AG08396 (cell line): Measurements from ENCODE around the gene TXNDC2.

Source experiments
- DNase-seq: peaks from one replicate; pipeline ENCODE4 v3.0.0; 2012; ENCODE audit warnings: low spot score, mixed read lengths

TXNDC2 gene

DNA sequence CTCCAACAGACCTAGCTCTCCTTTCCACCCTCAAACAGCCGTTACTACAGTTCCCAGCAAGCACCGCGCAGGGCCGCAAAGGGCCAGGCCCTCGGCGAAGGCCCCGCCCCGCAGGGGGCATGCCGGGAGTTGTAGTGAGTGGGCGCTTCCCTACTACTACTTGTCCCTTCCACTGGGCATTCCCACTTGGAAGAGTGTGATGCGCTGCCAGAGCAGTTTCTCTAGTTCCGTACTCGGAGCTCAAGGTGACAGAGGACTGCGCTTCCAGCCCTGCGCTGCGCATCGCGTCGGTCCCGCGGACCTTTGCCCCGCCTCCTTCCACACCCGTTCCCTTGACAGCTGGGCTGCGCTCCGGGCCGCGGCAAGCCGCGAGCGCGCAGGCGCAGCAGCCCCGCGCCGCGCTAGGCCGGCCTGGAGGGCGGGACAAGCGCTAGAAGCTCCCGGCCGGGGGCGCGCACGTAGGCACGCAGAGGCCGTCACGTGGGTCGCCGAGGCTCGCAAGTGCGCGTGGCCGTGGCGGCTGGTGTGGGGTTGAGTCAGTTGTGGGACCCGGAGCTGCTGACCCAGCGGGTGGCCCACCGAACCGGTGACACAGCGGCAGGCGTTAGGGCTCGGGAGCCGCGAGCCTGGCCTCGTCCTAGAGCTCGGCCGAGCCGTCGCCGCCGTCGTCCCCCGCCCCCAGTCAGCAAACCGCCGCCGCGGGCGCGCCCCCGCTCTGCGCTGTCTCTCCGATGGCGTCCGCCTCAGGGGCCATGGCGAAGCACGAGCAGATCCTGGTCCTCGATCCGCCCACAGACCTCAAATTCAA lies 28.0 kb downstream of the TXNDC2 start, which contains the start of gene VAPA:
VAPA (plus strand) TSS at position 491 of the 808 bp plus-strand sequence; CDS start at position 732, 241 bp downstream.
- peak; percentile 98 for DNase-seq

DNA sequence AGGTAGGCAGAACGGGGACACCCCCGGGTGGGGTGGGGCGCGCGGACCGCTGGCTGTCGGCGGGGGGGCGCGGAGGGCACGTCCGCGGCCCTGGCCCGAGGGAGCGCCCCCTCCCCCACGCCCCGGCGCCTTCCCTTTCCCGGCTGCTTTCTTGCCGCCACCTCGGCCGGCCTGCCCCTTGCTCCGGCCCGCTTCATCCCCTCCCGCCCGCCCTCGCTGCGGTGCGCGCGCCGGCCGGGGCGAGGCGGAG lies 28.5 kb downstream of the TXNDC2 start:
- DNase-seq: no peak

DNA sequence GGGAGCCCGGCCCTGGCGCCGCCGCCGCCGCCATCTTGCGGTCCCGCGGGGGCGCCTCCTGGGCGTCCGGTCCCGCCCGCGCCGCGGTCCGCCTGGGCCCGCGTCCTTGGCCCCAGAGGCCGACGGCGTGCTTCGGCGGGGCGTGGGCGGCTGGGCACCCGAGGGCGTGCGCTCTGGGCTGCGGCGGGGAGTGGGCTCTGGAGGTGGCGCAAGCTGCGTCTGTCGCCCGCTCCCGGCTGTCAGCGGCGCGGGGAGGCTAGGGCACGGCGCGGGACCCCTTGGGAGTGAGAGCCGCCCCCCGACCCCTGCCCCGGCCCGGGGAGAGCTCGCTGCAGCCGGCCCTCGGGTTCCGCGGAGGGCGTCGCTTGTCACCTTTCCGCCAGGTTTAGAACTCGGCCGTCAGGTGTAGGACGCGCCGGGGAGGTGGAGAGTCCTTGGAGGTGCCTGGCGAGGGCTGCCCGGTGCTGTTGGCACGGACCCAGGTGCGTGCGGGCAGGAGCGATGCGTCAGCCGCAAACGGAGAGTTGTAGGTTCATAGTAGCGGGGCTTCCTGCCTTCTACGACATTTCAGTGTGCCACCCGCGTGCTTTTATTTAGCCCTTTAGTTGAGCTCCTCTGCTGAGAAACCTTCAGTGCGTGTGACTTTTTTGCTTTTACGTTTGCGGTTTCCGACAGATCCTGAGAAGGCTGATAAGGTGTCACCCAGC lies 29.0 kb downstream of the TXNDC2 start:
- peak; percentile 75 for DNase-seq

DNA sequence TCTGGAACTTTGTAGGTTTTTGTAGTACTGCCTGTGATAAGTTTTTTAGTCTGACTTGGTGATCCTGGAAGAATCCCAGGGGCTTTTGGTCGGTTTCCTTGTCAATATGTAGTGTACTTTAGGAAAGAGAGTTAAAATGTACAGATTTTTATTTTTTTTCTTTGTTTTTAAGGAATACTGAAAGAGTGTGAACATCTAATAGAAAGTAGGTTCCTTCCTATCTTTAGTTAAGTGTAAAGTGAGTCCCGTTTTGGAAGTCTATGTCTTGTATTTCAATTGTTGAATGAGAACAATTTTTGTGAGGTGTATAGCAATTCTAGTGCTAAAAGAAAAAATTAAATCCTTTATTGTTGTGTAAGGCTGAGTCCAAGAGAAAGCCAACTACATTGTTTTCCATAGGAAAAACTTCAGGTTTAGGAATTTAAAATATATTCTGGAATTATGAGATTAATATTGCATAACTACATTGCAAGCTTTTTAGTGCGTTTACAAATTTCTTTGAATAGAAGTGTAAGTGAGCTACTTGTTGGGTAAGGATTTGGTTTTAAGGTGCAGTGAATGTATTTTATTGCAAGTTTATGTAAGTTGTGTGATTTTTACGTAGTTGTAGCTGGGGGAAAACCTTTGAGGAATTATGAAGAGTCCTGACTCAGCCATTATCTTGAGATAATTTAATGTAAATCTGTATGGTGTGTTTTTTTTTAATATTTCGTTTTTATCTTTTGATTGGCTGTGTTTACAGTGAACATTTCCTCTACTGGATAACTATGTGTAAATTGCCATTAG lies 29.7 kb downstream of the TXNDC2 start:
- DNase-seq: no peak

DNA sequence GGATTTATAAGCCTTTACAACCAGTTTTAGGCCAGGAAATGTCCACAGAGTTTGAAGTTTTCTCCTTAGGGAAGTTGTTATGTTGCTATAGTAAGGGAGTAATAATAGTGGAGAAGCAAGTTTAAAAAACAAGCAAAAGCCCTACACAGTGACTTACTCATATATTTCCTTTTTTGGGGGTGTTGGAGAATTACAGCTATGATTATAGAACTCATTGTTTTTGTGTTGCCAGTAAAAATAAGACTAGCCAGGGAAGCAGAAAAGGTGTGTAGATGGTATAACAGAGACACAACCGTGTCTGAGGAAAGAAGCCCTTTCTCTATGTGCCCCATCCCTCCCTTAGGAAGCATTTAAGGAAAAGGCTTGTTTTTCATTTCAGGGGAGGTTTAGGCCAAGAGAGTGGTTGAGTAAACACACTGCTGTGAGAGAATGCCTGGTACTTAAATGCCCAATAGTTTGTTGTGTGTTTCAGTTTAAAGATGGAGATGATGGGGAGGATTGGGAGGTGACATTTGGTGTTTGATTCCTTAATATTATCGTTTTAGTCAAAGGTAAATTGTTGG lies 30.4 kb downstream of the TXNDC2 start:
- no peak for DNase-seq

DNA sequence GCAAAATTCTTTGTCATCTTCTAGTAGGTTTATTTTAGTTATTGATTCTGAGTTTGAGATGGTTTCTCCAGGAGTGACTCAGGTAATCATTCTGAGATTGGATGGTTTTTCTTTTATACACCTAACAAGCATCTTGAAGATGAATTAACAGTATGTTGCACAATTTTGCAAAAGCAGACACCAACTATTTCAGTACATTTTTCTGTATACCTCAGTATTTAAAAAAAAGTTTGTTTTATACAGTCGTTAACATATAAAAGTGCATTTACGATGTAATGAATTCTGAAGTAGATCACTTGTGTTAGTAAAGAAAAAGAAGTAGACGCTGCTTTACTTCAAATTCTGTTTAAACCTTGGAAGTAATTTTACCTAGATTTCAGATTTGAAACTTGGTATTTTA lies 31.0 kb downstream of the TXNDC2 start:
- DNase-seq: no peak

DNA sequence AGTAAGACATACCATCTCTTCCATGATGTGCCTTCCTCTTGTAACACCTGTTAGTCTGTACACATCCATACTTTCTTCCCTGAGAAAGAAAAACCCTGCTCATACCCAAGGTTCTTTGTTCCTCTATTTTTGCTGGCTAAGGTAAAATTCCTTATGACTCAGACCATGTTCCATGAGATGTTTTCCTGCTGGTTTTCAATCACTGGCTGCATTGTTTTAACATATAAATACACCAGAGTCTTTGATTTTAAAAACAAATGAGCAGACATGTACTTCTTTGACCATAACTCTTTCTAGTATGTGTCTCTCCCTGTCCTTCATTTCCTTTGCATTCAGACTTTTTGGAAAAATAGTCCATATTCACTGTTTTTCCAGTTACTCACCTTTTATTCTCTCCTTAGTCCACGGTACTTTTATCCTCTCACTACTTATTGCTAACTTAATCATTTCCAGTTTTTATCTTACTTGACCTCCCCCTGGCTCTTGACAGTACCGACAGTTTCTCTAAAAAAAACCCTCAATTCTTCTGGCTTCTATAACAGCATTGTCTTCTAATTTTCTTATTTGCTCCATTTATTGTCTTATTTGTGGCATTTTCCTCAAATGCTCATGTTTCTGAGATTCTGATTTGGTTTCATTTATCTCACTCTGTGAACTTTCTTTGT lies 32.4 kb downstream of the TXNDC2 start:
- peak; percentile 16 for DNase-seq

DNA sequence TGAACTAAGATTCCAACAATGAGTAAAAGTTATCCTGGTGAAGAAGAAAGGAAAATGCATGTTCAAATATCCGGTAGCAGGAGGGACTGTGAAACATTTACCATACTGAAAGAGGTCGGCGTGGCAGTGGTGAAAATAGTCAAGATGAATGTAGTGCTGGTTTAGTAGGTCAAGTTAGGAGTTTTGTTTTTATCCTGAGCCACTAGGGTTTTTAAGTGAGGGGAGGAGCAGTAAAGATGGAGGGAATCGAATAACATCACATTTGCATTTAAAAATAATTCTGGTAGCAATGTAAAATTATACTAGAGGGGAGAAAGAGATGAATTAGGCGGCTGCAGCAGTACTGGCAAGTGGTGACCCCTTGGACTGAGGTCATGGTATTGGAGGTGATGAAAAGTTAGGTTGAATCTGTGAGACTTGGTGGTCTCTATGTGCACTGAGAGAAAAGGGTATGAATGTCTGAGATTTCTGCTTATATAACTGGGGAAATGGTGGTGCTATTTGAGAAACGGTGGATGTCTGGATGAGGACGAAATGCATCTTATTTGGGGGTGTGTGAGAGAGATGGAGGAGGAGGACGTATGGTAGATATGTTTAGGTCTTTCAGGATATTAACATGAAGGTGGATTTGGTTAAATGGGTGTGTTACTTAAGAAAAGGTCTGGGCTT lies 33.9 kb downstream of the TXNDC2 start:
- no peak for DNase-seq

DNA sequence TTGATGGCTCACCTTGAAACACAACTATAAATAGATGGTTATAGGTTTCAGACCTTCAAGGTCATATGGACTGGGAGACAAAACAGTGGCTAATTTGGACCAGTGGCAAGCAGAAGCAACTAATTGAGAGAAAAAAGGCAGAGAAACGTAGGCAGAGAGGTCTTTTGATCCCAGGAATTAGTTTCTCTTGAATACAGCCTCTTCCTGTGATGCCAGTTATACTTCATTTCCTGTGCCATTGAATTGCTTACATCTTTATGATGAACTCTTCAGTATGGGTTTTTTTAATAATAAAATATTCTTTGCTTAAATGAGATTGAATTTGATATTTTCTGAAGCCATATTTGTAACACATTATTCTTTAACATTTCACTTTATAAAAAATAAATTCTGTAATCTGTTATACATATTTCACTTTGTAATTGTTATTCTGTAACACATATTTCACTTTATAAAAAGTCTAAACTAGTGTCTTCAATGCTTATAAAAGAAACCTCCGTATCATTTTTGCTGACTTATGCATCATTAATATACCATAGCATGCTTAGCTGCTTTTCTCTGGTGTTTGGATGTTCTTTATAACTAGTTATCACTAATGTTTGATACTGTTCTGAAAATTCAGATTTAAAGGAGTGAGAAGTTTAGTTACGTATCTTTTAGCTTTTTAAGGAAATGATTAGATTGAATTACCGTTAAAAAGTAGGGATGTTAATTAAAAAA lies 37.0 kb downstream of the TXNDC2 start:
- DNase-seq: no peak

DNA sequence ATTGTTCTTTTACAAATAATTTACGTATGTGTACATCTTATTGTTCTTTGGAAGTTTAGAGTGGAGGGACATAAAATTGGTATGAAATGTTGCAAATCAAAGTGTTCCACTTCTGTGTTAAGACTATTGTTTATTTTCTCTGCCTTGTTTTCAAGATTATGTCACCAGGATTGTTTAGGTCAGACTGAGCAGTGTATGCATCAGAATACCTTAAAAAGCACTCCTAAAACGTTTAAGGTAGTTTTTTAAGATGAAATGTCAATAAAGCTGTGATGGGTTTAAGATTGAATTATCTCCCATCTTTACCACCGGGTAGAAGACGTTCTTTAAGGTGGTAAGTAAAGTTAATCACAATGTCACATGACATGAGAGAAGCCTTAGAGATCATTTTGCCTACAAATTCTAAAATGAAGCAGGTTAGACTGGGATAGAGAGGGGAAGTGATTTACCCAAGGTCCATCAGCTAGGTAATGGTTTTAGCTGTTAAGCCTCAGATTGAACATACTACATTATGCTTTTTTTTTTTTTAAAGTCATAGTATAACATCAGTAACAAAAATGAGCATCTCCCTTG lies 38.7 kb downstream of the TXNDC2 start:
- no peak for DNase-seq

DNA sequence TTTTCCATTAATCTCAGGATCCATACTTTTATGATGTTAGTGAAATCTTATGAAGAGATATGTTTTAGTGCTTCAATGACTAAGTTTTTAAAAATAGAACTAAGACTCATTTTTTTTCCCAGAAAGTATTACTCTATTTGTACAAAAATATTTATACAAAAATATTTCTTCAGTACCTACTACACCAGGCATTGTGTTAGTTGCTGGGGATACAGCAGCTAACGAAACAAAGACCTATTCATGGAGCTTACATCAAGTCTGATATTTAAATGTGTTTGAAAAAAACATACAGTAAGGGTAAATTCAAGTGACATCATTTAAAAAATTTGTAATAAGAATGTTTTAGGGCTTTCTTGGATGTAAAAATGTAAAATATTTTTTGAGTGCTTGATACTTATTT lies 39.6 kb downstream of the TXNDC2 start:
- no peak for DNase-seq

DNA sequence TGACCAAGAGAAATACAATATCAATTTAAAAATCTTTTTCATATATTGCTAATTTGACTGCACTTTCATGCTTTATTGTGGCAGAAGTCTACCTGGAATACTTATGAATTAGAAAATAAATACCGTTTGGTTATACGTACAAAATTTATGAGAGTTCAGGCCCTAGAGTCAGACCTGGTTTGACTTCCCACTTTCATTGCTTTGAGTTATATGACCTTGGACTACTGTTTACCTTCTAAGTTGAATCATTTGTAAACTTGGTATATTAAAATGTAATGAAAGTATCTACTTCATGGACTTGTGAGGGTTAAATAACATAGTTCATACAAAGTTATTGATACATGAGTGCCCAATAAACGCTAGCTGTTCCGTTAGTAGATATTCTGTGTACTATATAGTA lies 40.0 kb downstream of the TXNDC2 start:
- no peak for DNase-seq

DNA sequence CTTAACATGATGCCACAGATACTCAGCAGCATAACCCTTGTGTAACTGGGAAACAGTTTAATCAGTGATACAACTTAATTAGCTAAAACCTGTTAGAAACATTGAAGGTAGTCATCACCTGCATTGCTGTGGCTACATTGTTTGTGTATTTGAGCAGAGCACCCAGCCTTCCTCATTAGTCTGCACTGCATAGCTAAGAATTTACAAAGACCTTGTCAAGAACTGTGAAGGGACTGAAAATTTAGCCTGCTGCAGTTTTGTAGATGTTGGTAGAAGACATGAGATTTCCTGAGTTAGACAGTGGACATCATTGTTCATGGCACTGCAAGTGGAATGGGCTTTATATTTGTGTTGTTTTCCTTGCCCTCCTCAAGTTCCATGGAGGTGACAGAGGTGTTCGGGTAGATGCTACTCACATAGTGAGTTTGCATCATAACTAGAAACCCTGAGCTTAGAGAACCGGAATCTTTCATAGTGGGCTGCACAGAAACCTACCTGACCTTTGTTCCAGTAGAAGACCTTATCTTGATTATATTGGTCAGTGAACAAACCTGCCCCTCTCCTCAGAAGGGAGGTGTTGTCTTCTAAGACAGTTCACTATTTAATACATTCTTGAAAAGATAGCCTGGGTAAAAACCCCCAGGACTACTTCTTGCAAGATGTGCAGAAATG lies 40.6 kb downstream of the TXNDC2 start:
- DNase-seq: no peak

DNA sequence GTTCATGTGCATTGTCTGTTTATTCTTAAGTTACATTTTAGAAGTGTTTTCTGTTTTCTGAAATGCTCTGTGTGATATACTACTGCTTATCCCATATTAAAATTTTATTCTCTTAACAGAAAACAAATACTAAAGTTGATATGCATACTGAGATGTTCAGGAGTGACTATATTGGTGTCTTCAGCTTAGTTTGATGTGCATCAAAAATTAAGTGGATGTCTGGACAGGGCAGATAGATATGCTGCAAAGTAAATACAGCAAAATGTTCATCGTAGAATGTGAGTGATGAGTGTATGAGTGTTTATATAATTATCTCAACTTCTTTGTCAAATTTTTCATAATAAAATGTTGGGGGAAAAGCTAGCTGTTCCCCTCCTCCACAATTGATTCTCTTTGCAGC lies 41.2 kb downstream of the TXNDC2 start:
- no peak for DNase-seq

DNA sequence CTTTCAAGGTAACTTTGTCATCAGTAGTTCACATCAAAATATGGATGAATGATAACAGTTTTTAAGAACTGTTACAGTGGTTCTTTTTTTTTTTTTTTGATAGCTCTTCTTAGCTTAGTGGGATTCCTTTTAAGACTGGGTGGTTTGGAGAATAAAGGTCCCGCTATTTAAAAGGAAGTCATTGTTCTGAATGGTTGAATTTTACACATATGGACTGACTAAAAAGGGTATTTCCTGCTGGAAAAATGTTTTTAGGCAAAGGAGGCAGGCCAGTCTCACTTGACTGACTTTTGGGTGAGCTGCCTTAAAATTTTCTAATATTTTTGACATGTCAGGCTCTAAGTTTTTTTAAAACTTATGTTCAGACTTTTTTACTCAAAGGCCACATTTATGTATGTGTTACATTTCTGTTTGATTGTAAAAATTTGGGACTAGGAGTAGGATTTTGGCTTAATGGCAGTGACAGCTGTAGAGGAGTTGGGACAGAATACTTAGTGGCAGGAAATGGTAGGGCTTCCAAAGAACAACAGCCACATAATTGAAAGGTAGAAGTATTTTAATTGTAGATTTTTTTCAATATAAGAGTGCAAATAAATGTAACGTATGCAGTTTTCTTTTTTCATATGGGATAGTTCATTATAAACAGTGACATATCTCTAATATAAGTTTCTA lies 41.8 kb downstream of the TXNDC2 start:
- no peak for DNase-seq

DNA sequence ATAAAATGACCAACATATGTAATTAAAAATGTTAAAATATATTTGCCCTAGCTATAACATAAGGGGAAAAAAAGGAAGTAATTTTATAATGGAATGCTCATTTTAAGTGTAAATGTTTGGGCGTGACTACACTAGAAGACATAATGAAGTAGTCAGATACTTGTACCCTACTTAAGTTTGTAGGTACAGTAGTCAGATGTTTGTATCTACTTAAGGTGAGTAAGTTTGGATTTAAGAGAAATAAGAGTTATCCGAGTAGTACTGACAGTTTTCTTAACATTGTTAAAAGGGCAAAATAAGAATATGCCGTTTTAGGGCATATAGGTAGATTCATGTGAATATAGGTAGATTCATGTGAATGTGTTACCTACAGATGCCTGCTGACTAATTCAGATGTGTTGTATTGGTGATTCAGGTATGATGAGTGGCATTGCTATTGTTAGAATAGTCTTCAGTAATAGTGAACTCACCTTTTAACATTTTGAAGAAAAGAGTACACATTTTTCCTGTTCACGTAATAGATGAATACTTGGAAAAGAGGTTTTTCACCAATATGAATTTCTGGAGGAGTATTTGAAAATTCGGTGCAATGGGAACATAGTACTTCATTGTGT lies 43.0 kb downstream of the TXNDC2 start:
- no peak for DNase-seq

DNA sequence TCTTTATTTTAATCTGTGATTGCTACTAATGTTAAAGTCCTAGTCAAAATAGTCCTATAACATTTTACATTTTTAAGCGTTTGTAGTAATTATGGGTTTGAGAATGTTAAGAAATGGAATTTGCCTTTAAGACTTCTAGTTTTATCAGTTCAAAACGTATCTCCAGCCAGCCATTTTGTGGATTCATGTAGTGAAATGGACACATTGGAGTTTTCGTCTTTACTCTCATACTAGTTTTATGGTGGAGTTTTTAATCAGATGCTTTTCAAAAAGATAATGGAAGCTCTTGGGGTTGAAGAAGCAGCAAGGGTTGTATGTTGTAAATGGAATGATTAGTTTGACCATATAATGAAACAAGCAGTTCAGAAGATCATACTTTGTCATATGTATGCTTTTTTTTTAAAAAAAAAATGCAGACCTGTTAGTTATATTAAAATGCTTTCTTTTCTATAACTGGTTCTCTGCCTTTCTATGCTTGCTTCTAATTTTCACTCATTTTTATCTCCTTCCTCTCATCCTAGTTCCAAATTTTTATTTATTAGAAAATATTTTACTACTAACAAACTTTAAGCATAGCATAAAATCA lies 44.6 kb downstream of the TXNDC2 start:
- DNase-seq: no peak

DNA sequence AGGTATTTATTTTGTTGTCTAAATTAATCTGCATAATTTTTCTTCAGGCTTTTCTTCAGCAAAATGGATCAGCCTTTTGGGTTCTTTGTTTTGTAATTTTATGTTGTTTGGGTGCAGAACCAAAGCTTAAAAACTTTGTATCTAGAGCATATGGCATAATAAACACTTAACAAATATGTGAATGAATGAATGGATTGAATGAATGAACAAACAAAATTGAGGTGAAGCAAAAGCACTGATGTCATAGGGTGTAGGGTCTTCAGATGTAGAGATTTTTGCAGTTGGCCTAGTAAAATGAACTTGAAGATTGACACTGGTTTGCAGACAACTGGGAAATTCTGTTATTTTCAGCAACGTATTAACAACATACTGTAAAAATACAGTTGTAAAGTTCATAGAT lies 45.4 kb downstream of the TXNDC2 start:
- DNase-seq: no peak

DNA sequence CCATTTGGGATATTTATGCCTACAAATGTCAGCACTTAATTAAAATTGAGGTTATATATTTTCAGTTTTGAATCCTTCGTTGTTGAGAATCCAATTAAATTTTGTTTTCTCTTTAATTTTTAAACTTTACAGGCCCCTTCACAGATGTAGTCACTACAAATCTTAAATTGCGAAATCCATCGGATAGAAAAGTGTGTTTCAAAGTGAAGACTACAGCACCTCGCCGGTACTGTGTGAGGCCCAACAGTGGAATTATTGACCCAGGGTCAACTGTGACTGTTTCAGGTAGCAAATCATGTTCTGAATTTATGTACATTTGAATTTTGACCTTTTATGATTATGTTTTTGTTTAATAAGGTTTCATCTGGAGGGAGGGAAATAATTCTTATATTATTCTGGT lies 45.9 kb downstream of the TXNDC2 start:
- no peak for DNase-seq
